HepG2 (cell line): ENCODE data around the gene MRPL20. TPM values are rescaled to one million over a fixed set of nuclear protein-coding genes. Genes with fewer than 3 reads are reported as not detected.
A peak's percentile ranks its signal among the peaks of the same experiment; 100 is the strongest.

Source experiments
- CENPT ChIP-seq: sonication (generic); formaldehyde crosslinking; IDR thresholded peaks from 2 replicates; pipeline ENCODE4 v1.8.0; 2022; ENCODE audit warnings: low read depth, mild to moderate bottlenecking, moderate library complexity, missing genetic modification reagents
- HOXA3 ChIP-seq: sonication (generic); formaldehyde crosslinking; IDR thresholded peaks from 2 replicates; pipeline ENCODE4 v1.5.0; 2020; ENCODE audit warnings: missing genetic modification reagents
- RXRA ChIP-seq: sonication (generic); formaldehyde crosslinking; IDR thresholded peaks from 2 replicates; pipeline ENCODE4 v1.5.1; 2020; ENCODE audit warnings: missing genetic modification reagents
- SKIL ChIP-seq: sonication (generic); formaldehyde crosslinking; IDR thresholded peaks from 2 replicates; pipeline ENCODE4 v1.8.0; 2022; ENCODE audit warnings: missing genetic modification reagents, mild to moderate bottlenecking, moderate library complexity, borderline replicate concordance
- SNAPC5 ChIP-seq: sonication (generic); formaldehyde crosslinking; IDR thresholded peaks from 2 replicates; pipeline ENCODE4 v1.8.1; 2023; ENCODE audit warnings: mild to moderate bottlenecking, missing genetic modification reagents, borderline replicate concordance
- TOPORS ChIP-seq: sonication (generic); formaldehyde crosslinking; IDR thresholded peaks from 2 replicates; pipeline ENCODE4 v1.8.0; 2023; ENCODE audit warnings: mild to moderate bottlenecking, missing genetic modification reagents
- ZNF143 ChIP-seq: sonication (generic); formaldehyde crosslinking; IDR thresholded peaks from 2 replicates; pipeline ENCODE4 v1.4.0; 2020; ENCODE audit warnings: missing genetic modification reagents
- polyA plus RNA-seq, 8 experiments: library from polyadenylated mRNA; depleted of rRNA in 3 of 8; stranded (reverse) in 7 of 8; unstranded in 1 of 8; fragments of >200 nt; fragmentation: Illumina TruSeq in 4 of 8; extraction: Trizol in 4 of 8; gene quantifications; 2 replicates each; pipeline versions ENCODE4 v1.2.1 to v1.2.3, GENCODE V29; 2011 to 2016; ENCODE audit warnings: low read depth in 4 of 8, missing spikeins in 1 of 8, mixed read lengths in 1 of 8; ENCODE audit not compliant: insufficient read depth in 1 of 8
- total RNA-seq, 5 experiments: library from RNA; depleted of rRNA; stranded (reverse); fragments of >200 nt; fragmentation: Illumina TruSeq; extraction: Trizol; gene quantifications; 2 replicates each; pipeline ENCODE4 v1.2.3, GENCODE V29; 2016; ENCODE audit warnings: low read depth in 1 of 5
- TF ChIP-seq, protein P1 (sequence below): sonication (generic); formaldehyde crosslinking; conservative IDR thresholded peaks from 2 replicates; pipeline ENCODE4 v1.4.0; 2020; ENCODE audit warnings: mild to moderate bottlenecking, missing genetic modification reagents, moderate library complexity
- TF ChIP-seq, protein P2 (sequence below): sonication (generic); formaldehyde crosslinking; IDR thresholded peaks from 2 replicates; pipeline ENCODE4 v1.4.0; 2020; ENCODE audit warnings: missing genetic modification reagents
- TF ChIP-seq, protein P3 (sequence below): sonication (generic); formaldehyde crosslinking; IDR thresholded peaks from 2 replicates; pipeline ENCODE4 v1.5.0; 2020; ENCODE audit warnings: mild to moderate bottlenecking, missing genetic modification reagents
- TF ChIP-seq, protein P4 (sequence below): sonication (generic); formaldehyde crosslinking; IDR thresholded peaks from 2 replicates; pipeline ENCODE4 v1.8.1; 2023; ENCODE audit warnings: mild to moderate bottlenecking, inconsistent platforms, moderate library complexity, missing genetic modification reagents, borderline replicate concordance

The MRPL20 gene
- total and polyA plus RNA-seq, 2 of the 13 experiments (the other 11 are each of a cell fraction or from before 2014, with no cell fraction given): 59.2 to 127 TPM

DNA sequence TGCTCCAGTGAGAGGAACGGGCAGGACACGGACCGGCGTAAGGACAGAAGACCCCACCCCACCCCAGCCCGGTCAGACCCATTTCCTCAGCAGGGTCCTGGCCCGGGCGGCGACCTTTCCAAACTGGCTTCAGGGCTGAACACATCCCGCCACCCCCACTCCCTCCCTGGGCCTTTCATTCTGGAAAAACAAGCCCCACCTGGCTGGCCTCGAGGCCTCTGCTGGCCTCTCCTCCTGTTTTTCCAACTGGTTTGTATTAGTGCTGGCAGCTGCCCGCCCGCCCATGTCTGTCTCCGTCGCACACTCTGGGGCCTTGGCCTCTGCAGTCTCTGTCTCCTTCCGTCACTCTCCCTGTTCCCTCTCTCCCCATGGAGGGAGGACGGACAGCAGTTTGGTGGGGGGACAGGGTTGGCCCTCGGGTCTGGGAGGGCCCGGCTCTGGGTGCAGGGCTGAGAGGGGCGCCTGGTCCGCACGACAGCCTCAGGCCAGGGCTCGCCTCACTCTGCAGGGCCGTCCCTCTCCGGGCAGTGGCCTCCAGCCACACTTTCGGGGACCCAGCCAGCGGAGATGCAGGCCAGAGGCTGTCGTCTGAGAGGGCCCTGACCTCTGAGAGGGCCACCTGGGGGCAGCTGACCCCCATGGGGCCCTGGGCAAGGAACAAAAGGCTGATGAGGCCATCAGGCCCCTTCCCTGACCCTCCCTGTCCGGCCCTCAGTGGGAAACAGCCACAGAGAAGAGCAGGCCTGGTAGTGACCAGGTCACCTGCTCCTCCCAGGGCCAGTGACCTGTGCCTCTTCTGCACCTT lies 47.2 kb downstream of the MRPL20 start (continued):
- TF ChIP-seq, protein P1, sequence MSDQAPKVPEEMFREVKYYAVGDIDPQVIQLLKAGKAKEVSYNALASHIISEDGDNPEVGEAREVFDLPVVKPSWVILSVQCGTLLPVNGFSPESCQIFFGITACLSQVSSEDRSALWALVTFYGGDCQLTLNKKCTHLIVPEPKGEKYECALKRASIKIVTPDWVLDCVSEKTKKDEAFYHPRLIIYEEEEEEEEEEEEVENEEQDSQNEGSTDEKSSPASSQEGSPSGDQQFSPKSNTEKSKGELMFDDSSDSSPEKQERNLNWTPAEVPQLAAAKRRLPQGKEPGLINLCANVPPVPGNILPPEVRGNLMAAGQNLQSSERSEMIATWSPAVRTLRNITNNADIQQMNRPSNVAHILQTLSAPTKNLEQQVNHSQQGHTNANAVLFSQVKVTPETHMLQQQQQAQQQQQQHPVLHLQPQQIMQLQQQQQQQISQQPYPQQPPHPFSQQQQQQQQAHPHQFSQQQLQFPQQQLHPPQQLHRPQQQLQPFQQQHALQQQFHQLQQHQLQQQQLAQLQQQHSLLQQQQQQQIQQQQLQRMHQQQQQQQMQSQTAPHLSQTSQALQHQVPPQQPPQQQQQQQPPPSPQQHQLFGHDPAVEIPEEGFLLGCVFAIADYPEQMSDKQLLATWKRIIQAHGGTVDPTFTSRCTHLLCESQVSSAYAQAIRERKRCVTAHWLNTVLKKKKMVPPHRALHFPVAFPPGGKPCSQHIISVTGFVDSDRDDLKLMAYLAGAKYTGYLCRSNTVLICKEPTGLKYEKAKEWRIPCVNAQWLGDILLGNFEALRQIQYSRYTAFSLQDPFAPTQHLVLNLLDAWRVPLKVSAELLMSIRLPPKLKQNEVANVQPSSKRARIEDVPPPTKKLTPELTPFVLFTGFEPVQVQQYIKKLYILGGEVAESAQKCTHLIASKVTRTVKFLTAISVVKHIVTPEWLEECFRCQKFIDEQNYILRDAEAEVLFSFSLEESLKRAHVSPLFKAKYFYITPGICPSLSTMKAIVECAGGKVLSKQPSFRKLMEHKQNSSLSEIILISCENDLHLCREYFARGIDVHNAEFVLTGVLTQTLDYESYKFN (CRISPR knock-in tag): peak; percentile 81
- peak; percentile 58 for TF ChIP-seq HOXA3 (CRISPR knock-in tag)
- TF ChIP-seq, protein P2, sequence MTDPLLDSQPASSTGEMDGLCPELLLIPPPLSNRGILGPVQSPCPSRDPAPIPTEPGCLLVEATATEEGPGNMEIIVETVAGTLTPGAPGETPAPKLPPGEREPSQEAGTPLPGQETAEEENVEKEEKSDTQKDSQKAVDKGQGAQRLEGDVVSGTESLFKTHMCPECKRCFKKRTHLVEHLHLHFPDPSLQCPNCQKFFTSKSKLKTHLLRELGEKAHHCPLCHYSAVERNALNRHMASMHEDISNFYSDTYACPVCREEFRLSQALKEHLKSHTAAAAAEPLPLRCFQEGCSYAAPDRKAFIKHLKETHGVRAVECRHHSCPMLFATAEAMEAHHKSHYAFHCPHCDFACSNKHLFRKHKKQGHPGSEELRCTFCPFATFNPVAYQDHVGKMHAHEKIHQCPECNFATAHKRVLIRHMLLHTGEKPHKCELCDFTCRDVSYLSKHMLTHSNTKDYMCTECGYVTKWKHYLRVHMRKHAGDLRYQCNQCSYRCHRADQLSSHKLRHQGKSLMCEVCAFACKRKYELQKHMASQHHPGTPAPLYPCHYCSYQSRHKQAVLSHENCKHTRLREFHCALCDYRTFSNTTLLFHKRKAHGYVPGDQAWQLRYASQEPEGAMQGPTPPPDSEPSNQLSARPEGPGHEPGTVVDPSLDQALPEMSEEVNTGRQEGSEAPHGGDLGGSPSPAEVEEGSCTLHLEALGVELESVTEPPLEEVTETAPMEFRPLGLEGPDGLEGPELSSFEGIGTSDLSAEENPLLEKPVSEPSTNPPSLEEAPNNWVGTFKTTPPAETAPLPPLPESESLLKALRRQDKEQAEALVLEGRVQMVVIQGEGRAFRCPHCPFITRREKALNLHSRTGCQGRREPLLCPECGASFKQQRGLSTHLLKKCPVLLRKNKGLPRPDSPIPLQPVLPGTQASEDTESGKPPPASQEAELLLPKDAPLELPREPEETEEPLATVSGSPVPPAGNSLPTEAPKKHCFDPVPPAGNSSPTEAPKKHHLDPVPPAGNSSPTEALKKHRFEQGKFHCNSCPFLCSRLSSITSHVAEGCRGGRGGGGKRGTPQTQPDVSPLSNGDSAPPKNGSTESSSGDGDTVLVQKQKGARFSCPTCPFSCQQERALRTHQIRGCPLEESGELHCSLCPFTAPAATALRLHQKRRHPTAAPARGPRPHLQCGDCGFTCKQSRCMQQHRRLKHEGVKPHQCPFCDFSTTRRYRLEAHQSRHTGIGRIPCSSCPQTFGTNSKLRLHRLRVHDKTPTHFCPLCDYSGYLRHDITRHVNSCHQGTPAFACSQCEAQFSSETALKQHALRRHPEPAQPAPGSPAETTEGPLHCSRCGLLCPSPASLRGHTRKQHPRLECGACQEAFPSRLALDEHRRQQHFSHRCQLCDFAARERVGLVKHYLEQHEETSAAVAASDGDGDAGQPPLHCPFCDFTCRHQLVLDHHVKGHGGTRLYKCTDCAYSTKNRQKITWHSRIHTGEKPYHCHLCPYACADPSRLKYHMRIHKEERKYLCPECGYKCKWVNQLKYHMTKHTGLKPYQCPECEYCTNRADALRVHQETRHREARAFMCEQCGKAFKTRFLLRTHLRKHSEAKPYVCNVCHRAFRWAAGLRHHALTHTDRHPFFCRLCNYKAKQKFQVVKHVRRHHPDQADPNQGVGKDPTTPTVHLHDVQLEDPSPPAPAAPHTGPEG (CRISPR knock-in tag): peak; percentile 74
- TF ChIP-seq CENPT: no peak
- TF ChIP-seq, protein P3, sequence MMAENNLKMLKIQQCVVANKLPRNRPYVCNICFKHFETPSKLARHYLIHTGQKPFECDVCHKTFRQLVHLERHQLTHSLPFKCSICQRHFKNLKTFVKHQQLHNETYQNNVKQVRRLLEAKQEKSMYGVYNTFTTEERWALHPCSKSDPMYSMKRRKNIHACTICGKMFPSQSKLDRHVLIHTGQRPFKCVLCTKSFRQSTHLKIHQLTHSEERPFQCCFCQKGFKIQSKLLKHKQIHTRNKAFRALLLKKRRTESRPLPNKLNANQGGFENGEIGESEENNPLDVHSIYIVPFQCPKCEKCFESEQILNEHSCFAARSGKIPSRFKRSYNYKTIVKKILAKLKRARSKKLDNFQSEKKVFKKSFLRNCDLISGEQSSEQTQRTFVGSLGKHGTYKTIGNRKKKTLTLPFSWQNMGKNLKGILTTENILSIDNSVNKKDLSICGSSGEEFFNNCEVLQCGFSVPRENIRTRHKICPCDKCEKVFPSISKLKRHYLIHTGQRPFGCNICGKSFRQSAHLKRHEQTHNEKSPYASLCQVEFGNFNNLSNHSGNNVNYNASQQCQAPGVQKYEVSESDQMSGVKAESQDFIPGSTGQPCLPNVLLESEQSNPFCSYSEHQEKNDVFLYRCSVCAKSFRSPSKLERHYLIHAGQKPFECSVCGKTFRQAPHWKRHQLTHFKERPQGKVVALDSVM: peak; percentile 88
- peak; percentile 69 for TF ChIP-seq SKIL
- TF ChIP-seq RXRA: peak; percentile 95
- peak; percentile 15; the same call in 1 of the 2 replicates for TF ChIP-seq ZNF143 (CRISPR knock-in tag)
- TF ChIP-seq, protein P4, sequence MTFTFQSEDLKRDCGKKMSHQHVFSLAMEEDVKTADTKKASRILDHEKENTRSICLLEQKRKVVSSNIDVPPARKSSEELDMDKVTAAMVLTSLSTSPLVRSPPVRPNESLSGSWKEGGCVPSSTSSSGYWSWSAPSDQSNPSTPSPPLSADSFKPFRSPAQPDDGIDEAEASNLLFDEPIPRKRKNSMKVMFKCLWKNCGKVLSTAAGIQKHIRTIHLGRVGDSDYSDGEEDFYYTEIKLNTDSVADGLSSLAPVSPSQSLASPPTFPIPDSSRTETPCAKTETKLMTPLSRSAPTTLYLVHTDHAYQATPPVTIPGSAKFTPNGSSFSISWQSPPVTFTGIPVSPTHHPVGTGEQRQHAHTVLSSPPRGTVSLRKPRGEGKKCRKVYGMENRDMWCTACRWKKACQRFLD (CRISPR knock-in tag): 0 out of 2 replicates have a peak, but pooled peaks have one; percentile 26
- peak; percentile 55; the same call in 1 of the 2 replicates for TF ChIP-seq TOPORS (CRISPR knock-in tag)
- TF ChIP-seq SNAPC5: peak; percentile 68; the same call in 1 of the 2 replicates
